ENCODE measurements around the gene TRPV3. TPM values are rescaled to one million over a fixed set of nuclear protein-coding genes. Genes with fewer than 3 reads are reported as not detected.

TRPV3 gene
- total and polyA plus RNA-seq, 9 of the 15 experiments (the other 6 are each of a cell fraction or from before 2014, with no cell fraction given), result 0.03 to 0.42 (median 0.11) TPM; not detected in 1

DNA sequence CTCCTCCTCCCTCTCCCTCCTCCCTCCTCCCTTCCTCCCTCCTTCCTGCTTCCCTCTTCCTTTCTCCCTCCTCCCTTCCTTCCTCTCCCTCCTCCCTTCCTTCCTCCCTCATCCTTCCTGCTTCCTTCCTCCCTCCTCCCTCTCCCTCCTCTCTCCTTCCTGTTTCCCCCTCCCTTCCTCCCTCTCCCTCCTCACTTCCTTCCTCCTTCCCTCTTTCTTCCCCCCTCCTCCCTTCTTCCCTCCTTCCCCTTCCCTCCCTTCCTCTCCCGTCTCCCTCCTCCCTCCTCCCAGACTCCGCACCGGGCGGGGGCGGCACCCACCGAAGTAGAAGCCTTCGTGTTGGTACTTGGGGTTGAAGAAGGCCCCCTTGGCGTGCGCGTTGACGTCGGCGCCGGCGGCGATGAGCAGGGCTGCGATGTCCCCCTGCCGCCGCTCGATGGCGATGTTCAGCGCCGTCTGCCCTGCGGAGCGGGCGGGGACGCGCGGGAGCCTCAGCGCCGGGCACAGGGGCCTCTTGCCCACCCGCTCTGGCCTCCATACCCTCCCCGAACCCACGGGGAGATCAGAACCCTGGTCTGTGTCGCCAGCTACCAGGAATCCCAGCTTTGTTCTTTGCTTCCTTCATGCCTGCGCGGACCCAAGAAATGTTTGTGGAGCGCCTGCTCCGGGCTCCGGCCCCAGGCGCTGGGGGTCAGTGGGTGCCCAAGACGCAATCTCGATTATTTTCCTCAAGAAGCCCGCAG lies 22.2 kb downstream of the TRPV3 start (continued):
- no peak for TF ChIP-seq ATF1 (CRISPR knock-in tag; IDR thresholded peaks at IDR 0.05)
- peak; percentile 56 for TF ChIP-seq ATF1 (tag; IDR thresholded peaks at IDR 0.05)
- no peak for TF ChIP-seq TBP (optimal IDR thresholded peaks at IDR 0.05; ENCODE audit: low read depth, low read length)
- no peak for TF ChIP-seq ZNF184 (CRISPR knock-in tag; IDR thresholded peaks at IDR 0.05)
- peak; percentile 98 for TF ChIP-seq ZNF263 (CRISPR knock-in tag; IDR thresholded peaks at IDR 0.05; ENCODE audit: borderline replicate concordance)
- no peak for TF ChIP-seq CBX2 (IDR thresholded peaks at IDR 0.05; ENCODE audit: insufficient read depth, low read length, poor library complexity, severe bottlenecking)
- TF ChIP-seq PKNOX1 (IDR thresholded peaks at IDR 0.05), result peak; percentile 72
- no peak for TF ChIP-seq SAP30 (IDR thresholded peaks at IDR 0.05; ENCODE audit: borderline replicate concordance, insufficient read depth, low read depth, low read length, poor library complexity, severe bottlenecking)
- TF ChIP-seq ZNF212 (CRISPR knock-in tag; IDR thresholded peaks at IDR 0.05), result no peak
- TF ChIP-seq DACH1 (IDR thresholded peaks at IDR 0.05; ENCODE audit: partially characterized antibody), result no peak
- no peak for TF ChIP-seq TSHZ1 (CRISPR knock-in tag; IDR thresholded peaks at IDR 0.05)
- TF ChIP-seq CREM (IDR thresholded peaks at IDR 0.05; ENCODE audit: low read depth), result peak; percentile 41; the same call in 1 of the 2 replicates
- no peak for TF ChIP-seq POLR2A (conservative IDR thresholded peaks at IDR 0.05)
- TF ChIP-seq RBBP5 (IDR thresholded peaks at IDR 0.05; ENCODE audit: borderline replicate concordance, insufficient read depth, low read length, poor library complexity, severe bottlenecking), result no peak
- TF ChIP-seq ZBTB34 (CRISPR knock-in tag; IDR thresholded peaks at IDR 0.05), result no peak
- TF ChIP-seq AFF4 (CRISPR knock-in tag; IDR thresholded peaks at IDR 0.05), result no peak
- TF ChIP-seq RBM14 (IDR thresholded peaks at IDR 0.05; ENCODE audit: borderline replicate concordance, insufficient read depth, low read depth, low read length), result no peak
